Peyer's patch (tissue), 4 donors: ENCODE measurements around the gene NLK.

Experiments used
- POLR2A ChIP-seq, 2 donors: fragments of 450-650 bp; IDR thresholded peaks; one replicate each; pipeline ENCODE4 v1.5.1; 2017; ENCODE audit warnings: antibody characterized with exemption in 2 of 2, mild to moderate bottlenecking in 2 of 2, moderate library complexity in 2 of 2
- TF ChIP-seq, protein P1 (sequence below), 6 experiments: fragments of 450-650 bp in 4 of 6; fragments of 200-600 bp in 2 of 6; sonication (generic) in 1 of 6; IDR thresholded peaks; one replicate each; pipeline ENCODE4 v1.5.1; 2017 to 2019; ENCODE audit warnings: antibody characterized with exemption in 6 of 6, mild to moderate bottlenecking in 3 of 6, moderate library complexity in 1 of 6

DNA sequence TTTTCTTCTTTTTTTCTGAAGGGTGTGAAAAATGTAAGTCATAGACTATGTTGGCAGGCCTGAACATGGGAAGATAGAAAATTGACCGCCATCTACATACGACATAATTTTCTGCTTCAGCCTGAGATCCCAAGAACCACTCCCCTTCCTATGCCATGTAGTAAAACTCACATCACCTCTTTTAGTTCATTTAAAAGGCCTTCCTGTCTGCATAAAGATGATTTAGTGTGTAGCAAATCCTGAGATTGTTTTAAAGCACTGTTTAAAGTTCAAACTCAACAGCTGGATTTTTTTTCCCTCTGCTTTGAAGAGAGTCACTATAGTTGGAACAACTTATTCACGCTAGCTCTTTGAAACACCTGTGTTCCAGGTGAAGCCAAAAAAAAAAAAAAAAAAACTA lies 101.5 kb downstream of the NLK start:
- TF ChIP-seq, protein P1, sequence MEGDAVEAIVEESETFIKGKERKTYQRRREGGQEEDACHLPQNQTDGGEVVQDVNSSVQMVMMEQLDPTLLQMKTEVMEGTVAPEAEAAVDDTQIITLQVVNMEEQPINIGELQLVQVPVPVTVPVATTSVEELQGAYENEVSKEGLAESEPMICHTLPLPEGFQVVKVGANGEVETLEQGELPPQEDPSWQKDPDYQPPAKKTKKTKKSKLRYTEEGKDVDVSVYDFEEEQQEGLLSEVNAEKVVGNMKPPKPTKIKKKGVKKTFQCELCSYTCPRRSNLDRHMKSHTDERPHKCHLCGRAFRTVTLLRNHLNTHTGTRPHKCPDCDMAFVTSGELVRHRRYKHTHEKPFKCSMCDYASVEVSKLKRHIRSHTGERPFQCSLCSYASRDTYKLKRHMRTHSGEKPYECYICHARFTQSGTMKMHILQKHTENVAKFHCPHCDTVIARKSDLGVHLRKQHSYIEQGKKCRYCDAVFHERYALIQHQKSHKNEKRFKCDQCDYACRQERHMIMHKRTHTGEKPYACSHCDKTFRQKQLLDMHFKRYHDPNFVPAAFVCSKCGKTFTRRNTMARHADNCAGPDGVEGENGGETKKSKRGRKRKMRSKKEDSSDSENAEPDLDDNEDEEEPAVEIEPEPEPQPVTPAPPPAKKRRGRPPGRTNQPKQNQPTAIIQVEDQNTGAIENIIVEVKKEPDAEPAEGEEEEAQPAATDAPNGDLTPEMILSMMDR (IDR thresholded peaks at IDR 0.05), result no peak
- no peak for TF ChIP-seq POLR2A (IDR thresholded peaks at IDR 0.05)
